Breast epithelium (tissue), 3 donors: ENCODE measurements around the gene LIPG.

Experiments used
- POLR2A ChIP-seq: fragments of 450-650 bp; IDR thresholded peaks from one replicate; pipeline ENCODE4 v1.6.1; 2016; ENCODE audit warnings: antibody characterized with exemption, mild to moderate bottlenecking, moderate library complexity
- POLR2AphosphoS5 ChIP-seq, 3 donors: sonication (generic); formaldehyde crosslinking; IDR thresholded peaks; one replicate each; pipeline ENCODE4 v1.6.1; 2017; ENCODE audit warnings: antibody characterized with exemption in 3 of 3
- TF ChIP-seq, protein P1 (sequence below), 3 donors: fragments of 450-650 bp; IDR thresholded peaks; one replicate each; pipeline ENCODE4 v1.5.1; 2016 to 2017; ENCODE audit warnings: antibody characterized with exemption in 3 of 3, mild to moderate bottlenecking in 3 of 3, moderate library complexity in 3 of 3

DNA sequence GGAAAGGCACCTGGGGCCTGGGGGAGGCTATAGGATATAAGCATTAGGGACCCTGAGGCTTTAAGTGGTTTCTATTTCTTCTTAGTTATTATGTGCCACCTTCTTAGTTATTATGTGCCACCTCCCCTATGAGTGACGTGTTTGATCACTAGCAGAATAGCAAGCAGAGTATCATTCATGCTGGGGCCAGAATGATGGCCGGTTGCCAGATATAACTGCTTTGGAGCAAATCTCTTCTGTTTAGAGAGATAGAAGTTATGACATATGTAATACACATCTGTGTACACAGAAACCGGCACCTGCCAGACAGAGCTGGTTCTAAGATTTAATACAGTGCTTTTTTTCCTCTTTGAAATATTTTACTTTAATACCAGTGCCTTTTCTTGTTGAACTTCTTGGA lies 29.4 kb downstream of the LIPG start:
- TF ChIP-seq, protein P1, sequence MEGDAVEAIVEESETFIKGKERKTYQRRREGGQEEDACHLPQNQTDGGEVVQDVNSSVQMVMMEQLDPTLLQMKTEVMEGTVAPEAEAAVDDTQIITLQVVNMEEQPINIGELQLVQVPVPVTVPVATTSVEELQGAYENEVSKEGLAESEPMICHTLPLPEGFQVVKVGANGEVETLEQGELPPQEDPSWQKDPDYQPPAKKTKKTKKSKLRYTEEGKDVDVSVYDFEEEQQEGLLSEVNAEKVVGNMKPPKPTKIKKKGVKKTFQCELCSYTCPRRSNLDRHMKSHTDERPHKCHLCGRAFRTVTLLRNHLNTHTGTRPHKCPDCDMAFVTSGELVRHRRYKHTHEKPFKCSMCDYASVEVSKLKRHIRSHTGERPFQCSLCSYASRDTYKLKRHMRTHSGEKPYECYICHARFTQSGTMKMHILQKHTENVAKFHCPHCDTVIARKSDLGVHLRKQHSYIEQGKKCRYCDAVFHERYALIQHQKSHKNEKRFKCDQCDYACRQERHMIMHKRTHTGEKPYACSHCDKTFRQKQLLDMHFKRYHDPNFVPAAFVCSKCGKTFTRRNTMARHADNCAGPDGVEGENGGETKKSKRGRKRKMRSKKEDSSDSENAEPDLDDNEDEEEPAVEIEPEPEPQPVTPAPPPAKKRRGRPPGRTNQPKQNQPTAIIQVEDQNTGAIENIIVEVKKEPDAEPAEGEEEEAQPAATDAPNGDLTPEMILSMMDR (IDR thresholded peaks at IDR 0.05), result no peak
- TF ChIP-seq POLR2A, result no peak
- no peak for TF ChIP-seq POLR2AphosphoS5 (IDR thresholded peaks at IDR 0.05)
